ENCODE data around the gene TTC5.
A peak's percentile ranks its signal among the peaks of the same experiment; 100 is the strongest.
"Not testable (repeated sequence)": the region's sequence is repeated elsewhere in the genome, so short reads cannot be mapped to it uniquely, and the experiment has no call there.

TTC5 gene, protein sequence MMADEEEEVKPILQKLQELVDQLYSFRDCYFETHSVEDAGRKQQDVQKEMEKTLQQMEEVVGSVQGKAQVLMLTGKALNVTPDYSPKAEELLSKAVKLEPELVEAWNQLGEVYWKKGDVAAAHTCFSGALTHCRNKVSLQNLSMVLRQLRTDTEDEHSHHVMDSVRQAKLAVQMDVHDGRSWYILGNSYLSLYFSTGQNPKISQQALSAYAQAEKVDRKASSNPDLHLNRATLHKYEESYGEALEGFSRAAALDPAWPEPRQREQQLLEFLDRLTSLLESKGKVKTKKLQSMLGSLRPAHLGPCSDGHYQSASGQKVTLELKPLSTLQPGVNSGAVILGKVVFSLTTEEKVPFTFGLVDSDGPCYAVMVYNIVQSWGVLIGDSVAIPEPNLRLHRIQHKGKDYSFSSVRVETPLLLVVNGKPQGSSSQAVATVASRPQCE

DNA sequence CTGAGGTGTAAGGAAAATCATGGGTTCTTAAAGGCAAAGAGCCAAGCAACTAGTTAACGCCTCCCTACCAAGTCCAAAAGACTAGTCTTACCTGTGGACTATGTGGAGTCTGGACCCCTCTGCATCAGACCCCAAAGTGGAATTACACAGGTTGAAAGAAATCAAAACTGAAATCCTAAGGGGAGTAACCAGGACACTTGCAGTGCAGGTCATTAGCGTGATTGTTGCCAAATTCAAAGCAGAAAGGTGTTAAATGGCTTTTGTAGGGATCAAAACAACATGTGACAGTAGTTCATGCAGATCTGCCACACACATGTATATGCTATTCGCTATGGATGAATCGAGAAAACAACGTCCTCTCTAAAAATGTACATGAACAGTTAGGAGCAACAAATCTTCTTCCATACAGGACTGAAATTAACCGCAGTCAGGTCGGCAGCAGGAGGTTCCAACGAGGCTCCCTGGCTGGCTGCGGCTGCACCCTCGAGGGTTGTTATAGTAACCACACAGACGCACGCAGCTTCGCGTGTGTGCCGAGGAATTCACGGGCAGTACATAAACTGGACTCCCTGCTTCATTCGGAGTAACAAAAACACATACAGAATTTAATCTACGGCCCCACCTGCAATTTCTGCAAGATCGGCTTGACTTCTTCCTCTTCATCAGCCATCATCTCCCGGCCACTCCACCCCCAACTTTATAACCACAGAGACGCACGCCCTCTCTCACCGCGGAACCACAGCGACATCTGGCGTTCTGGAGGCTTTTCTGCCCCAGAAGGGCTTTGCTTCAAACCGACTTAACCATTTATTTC lies at the start of gene TTC5:
Gene TTC5 (minus strand): TSS at position 687 of the 814 bp plus-strand sequence. CDS start 14 bp downstream, at position 673.
- DNase-seq: peak; percentile 81 to 90

DNA sequence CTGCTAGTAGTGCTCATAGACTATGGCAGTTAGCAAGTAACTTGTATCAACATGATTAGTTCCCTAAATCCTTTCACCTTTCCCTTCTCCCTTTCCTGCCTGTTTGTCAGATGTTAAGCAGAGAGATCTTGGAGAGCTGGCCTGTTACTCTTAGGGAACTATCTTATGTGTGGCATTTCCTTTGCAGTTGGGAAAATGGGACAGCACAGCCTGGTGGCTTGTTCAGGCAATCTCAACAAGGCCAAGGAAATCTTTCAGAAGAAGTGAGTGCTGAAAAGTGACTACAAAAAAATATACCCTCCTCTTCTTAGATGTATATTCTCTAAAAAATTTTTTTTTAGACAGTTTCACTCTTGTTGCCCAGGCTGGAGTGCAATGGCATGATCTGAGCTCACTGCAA lies 45.1 kb upstream of the TTC5 start:
- DNase-seq: no peak

DNA sequence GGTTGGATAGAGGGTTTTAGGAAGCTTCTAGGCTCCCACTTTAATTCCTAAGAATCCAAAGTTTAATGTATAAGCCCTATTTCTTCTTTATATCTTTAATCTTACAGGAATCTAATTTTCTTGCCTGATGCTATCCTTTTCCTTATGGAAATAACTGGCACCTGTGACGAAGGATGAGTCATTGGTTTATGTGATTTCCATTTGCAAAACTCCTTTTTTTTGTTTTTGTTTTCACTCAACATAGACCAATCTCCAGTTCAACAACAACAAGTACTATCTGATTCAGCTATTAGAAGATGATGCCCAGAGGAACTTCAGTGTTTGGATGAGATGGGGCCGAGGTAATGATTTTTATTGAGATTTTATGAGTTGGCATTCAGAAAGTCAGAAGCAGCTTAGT lies 44.5 kb upstream of the TTC5 start:
- DNase-seq: no peak

DNA sequence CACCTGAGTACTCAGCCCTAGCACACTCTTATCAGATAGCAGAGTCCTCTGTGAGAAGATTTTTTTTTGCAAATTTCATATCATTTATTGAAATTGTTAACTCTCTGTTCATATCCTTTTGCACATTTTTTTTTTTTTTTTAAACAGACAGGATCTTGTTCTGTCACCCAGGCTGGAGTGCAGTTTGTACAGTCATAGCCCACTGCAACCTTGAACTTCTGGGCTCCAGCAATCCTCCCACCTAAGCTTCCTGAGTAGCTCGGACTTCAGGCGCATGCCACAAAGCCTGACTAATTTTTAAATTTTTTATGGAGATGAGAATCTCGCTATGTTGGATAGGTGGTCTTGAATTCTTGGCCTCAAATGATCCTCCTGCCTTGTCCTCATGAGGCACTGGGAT lies 42.0 kb upstream of the TTC5 start:
- DNase-seq: no peak

DNA sequence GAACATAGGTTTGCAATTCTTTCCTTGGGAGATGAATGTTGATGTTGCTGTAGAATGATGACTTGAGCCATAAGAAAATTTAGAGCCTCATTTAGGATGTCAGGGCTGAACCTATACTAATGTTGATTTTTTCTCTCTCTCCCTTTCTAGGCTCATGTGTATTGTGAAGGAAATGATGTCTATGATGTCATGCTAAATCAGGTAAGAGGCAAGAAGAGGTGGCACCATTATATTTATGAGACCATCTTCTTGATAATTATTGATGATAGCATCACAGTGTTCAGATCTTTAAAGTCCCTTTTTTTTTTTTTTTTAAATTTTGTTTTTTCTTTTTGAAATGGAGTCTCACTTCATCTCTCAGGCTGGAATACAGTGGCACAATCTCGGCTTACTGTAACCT lies 41.0 kb upstream of the TTC5 start:
- DNase-seq: no peak

DNA sequence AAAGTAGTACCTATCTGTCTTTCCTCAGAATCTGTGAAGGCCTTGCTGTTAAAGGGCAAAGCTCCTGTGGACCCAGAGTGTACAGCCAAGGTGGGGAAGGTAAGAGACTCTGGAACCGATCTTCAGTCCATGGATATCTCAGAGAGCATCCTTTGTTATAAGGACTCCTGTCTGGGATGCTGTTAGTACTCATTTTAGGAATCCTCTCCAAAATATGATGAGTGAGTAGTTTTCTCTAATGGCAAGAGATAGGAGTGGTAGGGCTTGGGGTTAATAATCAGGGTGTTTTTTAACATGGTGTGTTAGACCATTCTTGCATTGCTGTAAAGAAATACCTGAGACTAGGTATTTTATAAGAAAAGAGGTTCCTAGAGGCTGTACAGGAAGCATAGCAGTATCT lies 39.6 kb upstream of the TTC5 start:
- DNase-seq: no peak

DNA sequence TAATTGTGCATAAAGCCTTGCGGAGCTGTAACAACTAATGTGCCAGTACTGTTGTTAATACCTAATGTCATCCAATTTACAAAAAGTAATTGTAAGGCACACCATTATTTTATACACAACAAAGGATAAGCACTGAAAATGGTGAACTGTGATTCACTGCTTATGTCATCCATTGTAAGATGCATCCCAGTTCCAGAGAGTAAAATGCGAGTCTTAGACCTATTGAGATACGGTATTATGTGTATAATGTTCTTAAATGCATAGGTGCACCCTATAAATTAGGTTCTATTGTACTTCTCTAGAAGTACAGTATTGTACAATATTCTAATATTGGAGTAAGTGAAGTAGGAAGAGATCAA lies 38.1 kb upstream of the TTC5 start:
- DNase-seq: peak in 1 of 2 experiments; percentile 38

DNA sequence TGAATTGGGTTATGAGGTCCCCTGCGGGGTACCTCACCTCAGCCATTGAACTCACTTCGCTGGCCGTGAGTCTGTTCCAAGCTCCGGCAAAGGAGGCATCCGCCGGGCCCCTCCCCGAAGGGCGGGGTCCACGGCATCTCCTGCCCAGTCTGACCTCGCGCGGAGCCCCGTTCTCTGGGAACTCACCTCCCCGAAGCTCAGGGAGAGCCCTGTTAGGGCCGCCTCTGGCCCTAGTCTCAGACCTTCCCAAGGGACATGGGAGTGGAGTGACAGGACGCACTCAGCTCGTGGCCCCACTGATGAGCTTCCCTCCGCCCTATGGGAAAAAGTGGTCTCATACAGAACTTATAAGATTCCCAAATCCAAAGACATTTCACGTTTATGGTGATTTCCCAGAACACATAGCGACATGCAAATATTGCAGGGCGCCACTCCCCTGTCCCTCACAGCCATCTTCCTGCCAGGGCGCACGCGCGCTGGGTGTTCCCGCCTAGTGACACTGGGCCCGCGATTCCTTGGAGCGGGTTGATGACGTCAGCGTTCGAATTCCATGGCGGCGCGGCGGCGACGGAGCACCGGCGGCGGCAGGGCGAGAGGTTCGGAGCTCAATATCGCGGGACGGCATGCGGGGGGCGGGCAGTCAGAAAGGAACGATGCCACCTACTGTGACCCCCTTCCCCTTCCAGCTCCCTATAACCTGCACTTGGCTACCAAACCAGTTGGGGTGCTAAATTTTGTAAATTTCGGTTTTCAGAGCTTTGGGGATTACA lies 37.5 kb upstream of the TTC5 start, which contains the start of gene PARP2:
Gene PARP2 (plus strand): TSS at position 544 of the 770 bp plus-strand sequence. CDS start 7 bp downstream, at position 551.
- DNase-seq: peak; percentile 100

DNA sequence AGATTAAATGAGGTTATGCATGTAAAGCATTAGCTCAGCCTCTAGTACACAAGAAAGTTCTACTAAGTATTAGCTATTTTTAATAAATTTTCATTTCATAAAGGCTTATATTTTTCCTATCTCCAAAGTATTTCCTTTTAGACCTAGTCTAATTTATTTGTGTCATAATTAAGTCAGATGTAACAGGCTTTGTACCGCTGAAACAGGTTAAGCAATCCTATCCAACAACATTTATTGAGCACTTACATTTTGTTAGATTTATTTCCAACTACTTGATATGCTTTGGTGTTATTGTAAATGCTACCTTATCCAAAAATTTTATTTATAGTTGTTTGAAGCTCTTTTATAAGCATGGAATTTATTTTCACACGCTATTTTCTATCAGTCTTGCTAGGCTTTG lies 35.9 kb upstream of the TTC5 start:
- no peak for DNase-seq

DNA sequence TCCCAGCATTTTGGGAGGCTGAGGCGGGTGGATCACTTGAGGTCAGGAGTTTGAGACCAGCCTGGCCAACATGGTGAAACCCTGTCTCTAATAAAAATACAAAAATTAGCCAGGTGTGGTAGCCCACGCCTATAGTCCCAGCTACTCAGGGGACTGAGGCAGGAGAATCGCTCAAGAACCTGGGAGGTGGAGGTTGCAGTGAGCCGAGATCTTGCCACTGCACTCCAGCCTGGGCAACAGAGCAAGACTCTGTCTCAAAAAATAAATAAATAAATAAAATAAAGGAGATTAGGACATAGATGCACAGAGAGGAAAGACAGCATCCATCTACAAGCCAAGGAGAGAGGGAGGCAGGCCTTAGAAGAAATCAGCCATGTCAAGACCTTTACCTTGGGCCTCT lies 35.3 kb upstream of the TTC5 start:
- not testable (repeated sequence) for DNase-seq

DNA sequence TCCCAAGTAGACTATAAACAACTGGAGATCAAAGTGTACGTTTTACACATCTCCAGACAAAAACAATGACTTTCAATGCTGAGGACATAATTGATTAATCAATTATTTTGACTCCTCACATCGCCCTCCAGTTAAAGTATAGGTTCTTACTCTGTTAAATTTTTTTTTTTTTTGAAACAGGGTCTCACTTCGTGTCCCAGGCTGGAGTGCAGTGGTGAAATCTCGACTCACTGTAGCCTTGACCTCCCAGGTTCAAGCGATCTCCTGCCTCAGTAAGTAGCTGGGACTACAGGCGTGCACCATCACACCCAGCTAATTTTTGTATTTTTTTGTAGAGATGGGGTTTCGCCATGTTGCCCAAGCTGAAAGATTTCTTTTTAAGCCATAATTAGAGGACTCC lies 28.3 kb upstream of the TTC5 start:
- no peak for DNase-seq

DNA sequence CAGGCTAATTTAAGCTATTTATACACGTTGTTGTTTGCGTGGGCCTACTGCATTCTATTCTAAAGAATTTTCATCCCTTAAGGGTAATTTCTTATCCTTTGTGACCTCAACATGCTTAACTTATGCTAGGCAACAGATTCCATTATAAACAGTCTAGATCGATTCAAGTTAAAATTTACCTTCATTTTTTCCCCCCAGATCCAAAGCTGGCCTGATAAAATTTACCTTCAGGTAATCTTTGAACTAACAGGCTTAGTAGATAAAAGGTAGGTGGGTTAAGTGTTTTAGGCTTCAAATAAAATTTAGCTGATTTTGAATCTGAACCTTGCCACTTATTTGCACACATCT lies 27.7 kb upstream of the TTC5 start:
- no peak for DNase-seq

DNA sequence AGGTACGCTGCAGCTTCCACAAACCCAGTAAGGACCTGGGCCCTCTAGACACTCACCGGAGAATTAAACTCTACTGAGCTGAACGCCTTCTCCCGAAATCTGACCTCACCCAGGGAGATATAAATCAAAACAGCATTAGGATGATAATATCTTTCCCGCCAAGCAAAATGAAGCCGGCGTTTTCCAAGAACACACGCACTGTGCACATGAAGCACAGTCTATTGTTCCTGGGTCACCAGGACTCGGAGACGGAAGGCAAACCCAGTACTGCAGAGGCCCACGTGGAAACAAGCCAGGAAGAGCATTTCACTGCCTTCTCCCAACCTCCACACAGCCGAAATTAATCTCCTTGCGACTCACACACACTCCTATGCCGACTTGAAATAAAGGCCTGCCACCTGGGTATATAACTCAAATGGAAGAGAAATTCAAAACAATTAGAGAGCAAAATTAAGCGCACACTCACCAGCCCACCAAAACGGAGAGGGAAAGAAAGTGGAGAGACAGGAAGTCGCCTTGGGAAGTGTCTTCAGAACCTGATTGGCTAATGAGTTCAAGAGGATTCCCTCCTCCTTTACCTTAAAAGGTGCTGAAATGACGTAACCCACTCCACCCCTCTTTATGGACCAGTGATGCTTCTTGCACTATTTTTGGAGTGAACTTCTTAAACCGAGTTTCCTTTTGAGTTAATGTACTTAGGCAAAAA lies 27.2 kb upstream of the TTC5 start, which contains the start of gene CCNB1IP1:
Gene CCNB1IP1 (minus strand): TSS at position 492 of the 706 bp plus-strand sequence. CDS start 16,756 bp downstream, outside the sequence.
- DNase-seq: peak; percentile 90 to 91

DNA sequence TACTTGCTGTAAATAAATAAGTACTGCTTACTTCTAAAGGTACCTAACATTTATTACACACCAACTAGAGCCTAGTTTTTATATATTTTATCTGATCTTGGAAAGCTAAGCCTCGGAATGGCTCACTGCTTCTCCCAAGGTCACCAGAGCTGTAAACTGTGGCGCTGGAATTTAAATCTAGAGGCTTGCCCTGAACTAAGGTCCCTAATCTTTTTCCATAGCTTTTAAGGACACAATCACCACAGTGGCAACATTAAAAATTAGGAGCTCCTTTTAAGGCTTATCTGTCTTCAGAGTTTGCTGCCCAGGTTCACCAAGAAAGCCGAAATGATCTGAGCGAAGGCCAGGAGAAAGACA lies 26.7 kb upstream of the TTC5 start:
- DNase-seq: no peak

DNA sequence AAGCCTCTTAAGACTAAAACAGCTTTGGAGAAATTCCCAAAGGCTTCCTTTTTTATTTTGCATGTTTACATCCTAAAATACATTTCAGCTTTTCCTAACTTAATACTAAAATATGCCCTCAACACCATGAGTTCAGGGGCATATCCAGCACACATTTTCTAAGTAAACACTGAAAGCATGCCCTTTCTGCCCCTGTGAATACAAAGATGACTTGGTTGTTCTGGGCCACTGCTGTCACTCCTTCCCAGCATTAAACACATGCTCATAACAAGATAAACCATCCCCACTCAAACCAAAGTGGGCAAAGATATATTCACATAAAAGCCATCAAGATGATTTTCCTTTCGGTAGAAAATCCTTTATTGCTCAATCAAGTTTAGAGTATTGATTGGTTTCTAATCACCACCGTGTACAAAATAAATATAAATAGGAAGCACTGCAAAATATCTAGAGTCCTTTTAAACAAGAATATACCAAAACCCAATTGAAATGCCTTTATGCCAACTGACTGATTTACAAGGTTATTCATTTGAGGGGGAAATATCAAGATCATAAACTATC lies 25.4 kb upstream of the TTC5 start:
- DNase-seq: no peak

DNA sequence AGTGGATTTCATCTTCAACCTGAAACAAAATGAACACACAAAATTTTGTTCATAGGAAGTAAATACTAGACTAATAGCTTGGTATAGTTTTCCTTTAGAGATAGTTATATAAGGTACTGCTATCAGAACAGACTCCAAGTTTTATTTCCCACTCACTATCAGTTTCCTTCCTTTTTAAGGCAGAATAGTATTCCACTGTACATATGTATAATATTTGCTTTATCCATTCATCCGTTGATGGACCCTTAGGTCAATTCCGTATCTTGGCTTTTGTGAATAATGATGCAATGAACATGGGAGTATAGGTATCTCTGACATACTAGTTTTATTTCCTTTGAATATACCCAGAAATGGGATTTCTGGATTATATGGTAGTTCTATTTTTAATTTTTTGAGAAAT lies 23.6 kb upstream of the TTC5 start:
- DNase-seq: no peak

DNA sequence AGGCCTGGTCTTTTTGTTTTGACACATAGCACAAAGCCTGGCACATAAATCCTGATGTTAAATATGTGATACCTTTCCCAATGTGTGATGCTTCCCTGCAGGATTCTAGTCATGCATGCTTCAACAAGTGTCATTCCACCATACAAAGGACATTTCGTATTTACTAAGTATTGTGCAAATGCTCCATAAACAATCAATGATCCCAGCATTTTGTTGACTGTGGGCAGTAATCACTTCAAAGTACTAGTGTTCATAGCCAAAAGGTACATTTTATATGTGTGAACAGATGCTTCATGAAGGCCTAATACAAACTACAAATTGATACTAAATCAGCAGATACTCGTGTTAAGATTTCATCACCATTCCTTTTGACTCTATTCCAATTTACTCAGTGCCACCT lies 23.0 kb upstream of the TTC5 start:
- DNase-seq: no peak

DNA sequence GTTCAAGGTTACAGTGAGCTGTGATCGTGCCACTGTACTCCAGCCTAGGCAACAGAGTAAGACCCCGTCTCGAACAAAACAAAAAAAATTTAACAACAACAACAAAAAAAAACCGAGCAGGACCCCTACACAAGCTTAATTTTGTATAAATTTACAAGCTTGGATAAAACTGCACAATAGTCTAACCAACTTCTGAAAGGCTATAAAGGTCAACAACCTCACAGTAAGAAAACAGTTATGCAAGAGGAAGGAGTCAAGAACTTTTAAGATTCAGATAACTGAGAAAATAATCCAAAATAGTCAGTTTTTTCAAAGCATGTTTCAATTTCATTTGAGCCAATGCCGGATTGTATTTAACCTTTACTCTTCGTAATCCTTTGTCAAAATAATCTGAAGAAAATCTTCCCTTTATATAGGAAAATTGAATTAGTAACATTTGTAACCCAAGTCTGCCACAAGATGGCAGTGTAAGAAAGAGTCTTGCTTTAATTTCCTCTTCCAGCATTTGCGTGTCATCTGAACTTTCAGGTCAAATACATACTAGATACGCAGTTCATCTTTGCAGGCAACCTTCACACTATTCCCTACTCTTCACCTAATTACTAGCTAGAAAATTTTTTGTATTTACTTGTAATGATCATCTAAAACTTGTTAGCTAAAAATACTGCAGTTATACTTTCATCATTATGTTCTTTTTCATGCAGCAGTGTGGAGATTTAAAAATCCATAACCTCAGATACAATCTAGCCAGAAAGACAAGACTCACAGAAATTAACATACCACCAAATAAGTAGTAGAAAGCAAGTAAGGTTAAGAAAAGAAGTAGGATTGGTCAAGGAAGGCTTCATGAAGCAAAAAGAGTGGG lies 21.5 kb upstream of the TTC5 start:
- DNase-seq: peak; percentile 59 to 75

DNA sequence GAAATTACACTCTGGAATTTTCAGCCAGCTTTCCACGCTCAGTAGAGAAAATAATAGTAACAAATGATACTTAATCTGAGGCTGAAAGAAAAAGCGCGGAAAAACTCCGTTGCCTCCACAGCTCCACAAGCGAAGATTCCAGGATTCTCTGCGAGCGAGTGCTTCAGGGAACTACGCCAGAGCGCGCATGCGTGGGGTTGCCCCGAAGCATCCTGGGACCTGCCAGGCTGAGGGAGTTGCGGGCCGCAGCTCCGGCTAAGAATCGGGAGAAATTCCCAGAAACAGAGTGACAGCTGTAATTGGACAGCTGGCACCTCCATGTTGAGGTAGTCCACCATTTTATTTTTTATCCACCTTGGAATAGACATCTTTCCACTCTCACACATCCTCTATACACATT lies 12.0 kb upstream of the TTC5 start:
- no peak for DNase-seq

DNA sequence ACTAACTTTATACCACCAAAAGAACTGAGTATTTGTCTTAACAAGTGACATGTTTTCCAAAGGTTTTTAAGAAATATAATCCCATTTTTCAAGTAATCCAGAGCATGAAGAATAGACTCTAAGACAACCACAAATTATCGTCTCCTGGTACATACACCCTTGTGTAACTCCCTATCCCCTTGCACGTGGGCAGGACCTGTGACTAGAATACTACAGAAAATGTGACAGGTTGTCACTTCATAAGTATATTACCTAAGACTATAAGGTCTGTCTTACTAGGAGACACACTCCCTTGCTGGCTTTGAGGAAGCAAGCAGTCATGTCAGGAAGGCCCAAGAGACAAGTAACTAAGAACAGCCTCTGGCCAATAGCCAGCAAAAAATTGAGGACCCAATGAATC lies 8.3 kb upstream of the TTC5 start:
- no peak for DNase-seq

DNA sequence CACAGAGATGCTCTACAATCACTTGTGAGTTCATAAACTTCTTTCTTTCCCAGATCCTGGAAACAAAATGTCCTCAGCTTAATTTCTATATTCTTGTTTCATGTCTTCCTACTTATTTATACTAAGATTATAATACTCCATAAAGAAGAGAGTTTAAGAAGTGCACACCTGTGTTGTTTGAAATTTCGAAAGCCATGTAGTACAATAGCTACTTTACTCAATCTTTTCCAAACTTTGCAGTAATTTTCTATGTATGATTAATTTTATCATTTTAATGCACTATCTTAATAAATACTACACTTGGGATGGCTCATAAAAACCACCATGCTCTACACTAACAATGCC lies 300 bp upstream of the TTC5 start:
- no peak for DNase-seq
